ENCODE data around the gene ZNF230. TPM values are rescaled to one million over a fixed set of nuclear protein-coding genes. Genes with fewer than 3 reads are reported as not detected.

Gene ZNF230
- total and polyA plus RNA-seq, 7 donors: 1.2 to 10.6 (median 3.0) TPM

DNA sequence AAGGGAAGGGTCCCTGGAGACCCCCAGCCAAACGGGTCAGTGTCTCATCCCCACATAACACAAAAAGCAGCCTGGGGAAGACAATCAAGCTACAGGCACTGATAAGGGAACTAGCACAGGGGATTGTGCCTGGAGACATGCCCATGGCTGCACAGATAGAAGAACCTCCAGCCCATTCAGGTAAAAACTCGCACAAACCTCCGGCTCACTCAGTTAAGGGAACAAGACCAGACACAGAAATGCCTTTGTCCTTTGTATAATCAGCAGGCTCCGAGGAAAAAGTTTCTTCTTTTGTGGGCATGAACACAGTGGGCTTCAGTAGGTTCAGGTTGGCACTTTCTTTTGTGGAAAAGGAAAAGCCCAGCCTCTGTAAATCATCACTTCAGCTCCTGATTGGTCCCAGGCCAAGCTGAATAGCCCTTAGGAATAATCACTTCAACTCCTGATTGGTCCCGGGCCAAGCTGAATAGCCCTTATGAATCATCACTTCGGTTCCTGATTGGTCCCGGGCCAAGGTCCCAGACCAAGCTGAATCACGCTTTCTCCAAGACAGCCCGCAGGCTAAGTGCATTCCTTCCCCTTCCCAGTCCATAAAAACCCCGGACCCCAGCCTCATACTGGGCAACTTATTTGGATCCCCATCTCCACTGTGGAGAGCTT lies 5.0 kb upstream of the ZNF230 start:
- TF ChIP-seq, protein P1, sequence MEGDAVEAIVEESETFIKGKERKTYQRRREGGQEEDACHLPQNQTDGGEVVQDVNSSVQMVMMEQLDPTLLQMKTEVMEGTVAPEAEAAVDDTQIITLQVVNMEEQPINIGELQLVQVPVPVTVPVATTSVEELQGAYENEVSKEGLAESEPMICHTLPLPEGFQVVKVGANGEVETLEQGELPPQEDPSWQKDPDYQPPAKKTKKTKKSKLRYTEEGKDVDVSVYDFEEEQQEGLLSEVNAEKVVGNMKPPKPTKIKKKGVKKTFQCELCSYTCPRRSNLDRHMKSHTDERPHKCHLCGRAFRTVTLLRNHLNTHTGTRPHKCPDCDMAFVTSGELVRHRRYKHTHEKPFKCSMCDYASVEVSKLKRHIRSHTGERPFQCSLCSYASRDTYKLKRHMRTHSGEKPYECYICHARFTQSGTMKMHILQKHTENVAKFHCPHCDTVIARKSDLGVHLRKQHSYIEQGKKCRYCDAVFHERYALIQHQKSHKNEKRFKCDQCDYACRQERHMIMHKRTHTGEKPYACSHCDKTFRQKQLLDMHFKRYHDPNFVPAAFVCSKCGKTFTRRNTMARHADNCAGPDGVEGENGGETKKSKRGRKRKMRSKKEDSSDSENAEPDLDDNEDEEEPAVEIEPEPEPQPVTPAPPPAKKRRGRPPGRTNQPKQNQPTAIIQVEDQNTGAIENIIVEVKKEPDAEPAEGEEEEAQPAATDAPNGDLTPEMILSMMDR (IDR thresholded peaks at IDR 0.05): no peak
- TF ChIP-seq POLR2A (IDR thresholded peaks at IDR 0.05) (no peak), POLR2AphosphoS5 (IDR thresholded peaks at IDR 0.05) (no peak), EP300 (IDR thresholded peaks at IDR 0.05) (no peak)
- WGBS, 2 donors: 92 to 93% methylated on average over 10 of the region's 10 CpGs
- no peak overlapping the region for H3K27ac ChIP-seq
- intact Hi-C loops (cut with DNase I): no loop called here
- peaks cover 0 to 7% (median 3%) of the 10 kb centered on the region in 4 donors for H3K4me1 ChIP-seq
- H3K4me3 ChIP-seq: no peak overlapping the region
- H3K27me3 ChIP-seq: no peaks in the 10 kb centered on the region
- peaks cover 10 to 49% (median 32%) of the 10 kb centered on the region in 4 donors for H3K36me3 ChIP-seq
- DNase-seq: no peak
- H3K9me3 ChIP-seq: peaks cover 5 to 14% (median 7%) of the 10 kb centered on the region in 4 donors

DNA sequence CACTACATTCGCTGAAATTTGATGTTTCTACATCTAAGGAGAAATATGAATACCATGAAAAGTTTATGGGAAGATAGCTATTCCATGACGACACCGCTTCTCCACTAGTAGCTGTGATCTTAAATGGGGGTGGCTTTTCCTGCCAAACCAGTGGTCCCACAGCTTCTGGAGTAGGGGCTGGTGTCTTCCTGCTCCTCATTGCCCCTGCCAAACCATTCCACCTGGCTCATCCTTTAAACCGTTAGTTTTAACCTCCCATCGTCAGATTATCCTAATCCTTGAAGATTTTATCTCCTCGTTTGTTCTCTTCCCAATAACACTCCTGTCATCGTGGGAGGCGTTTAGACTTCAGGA lies 568 bp upstream of the ZNF230 start:
- intact Hi-C loops (cut with DNase I): loop anchor here (1.0 to 5.0 kb wide), 6 partner anchors 17 to 110 kb away; partner anchors contain the start of genes ZNF155, ZNF221, ZNF223 and ZNF224
- Histone ChIP-seq H3K4me1 (peaks cover 0 to 19% (median 12%) of the 10 kb centered on the region in 4 donors), H3K36me3 (peaks cover 2 to 14% (median 4%) of the 10 kb centered on the region in 4 donors), H3K27ac (peak overlapping the region; percentile 69 to 81 (median 80)), H3K4me3 (peak overlapping the region; percentile 57 to 85 (median 69)), H3K27me3 (no peaks in the 10 kb centered on the region), H3K9me3 (peaks cover 0 to 12% (median 4%) of the 10 kb centered on the region in 4 donors)
- whole genome bisulfite sequencing, 2 donors: 13 to 16% methylated on average over 8 of the region's 8 CpGs
- TF ChIP-seq POLR2A (IDR thresholded peaks at IDR 0.05) (no peak), EP300 (IDR thresholded peaks at IDR 0.05) (no peak), POLR2AphosphoS5 (IDR thresholded peaks at IDR 0.05) (no peak)
- TF ChIP-seq, protein P1 (IDR thresholded peaks at IDR 0.05): no peak
- no peak for DNase-seq

DNA sequence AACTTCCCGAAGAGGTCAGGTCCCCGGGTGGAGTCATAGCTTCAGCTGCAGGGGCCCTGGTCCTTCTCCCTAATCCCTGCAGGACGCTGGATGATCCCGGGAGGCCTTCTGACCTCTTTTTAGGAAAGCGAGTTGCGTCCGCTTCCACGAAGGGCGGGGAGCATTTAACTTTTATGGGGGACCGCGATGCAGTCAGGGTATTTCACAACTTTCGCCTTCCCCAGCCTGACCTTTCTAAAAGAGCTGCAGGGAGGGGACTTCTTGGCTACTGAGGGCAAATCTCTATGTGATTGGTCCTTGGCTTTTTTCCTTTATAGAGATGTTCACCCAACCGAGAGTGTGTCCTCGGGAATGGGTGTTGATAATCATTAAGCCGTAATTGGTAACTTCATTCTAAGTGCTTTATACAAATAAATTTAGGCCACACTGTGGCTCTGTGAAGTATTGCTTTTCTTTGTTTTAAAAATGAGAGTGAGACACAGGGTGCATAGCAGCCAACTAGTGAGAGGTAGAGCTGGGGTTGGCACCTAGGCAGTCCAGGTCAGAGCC lies 778 bp downstream of the ZNF230 start:
- Histone ChIP-seq H3K27me3 (no peaks in the 10 kb centered on the region), H3K4me1 (peaks cover 0 to 19% (median 12%) of the 10 kb centered on the region in 4 donors), H3K9me3 (peaks cover under 1 to 20% (median 8%) of the 10 kb centered on the region in 4 donors), H3K4me3 (peak overlapping the region; percentile 57 to 85 (median 69)), H3K36me3 (peaks cover 12 to 23% (median 17%) of the 10 kb centered on the region in 4 donors), H3K27ac (peak overlapping the region; percentile 69 to 81 (median 80))
- DNase-seq: no peak
- WGBS, 2 donors: 2 to 3% methylated on average over 15 of the region's 15 CpGs
- intact Hi-C loops (cut with DNase I): loop anchor here (2.0 to 5.0 kb wide), 4 partner anchors 19 to 109 kb away; partner anchors contain the start of genes ZNF155, ZNF221, ZNF225 and ZNF45
- TF ChIP-seq, protein P1 (IDR thresholded peaks at IDR 0.05): no peak
- no peak for TF ChIP-seq EP300 (IDR thresholded peaks at IDR 0.05)

DNA sequence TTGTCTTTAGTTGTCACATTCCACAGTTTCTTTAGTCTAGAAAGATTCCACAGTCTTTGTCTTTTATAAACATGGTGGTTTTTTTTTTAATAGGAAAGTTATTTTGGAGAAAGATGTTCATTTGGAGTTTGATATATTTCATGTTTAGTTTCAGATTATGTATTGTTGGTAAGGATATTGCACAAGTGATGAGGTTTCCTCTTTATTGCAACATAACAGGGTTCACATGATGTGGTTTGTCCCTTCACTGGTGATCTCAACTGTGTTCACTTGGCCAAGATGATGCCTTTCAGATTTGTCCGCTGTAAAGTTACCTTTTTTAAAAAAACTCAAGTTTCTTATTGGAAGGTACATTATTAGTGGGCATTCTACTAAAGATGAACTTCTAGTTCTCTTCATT lies 3.2 kb downstream of the ZNF230 start:
- Histone ChIP-seq H3K4me1 (peaks cover 0 to 19% (median 12%) of the 10 kb centered on the region in 4 donors), H3K27me3 (no peaks in the 10 kb centered on the region), H3K4me3 (no peak overlapping the region), H3K9me3 (peaks cover 14 to 41% (median 25%) of the 10 kb centered on the region in 4 donors), H3K27ac (no peak overlapping the region), H3K36me3 (peaks cover 36 to 47% (median 42%) of the 10 kb centered on the region in 4 donors)
- WGBS, 2 donors: 85 to 97% methylated on average over 1 of the region's 1 CpG
- no peak for DNase-seq
- TF ChIP-seq POLR2AphosphoS5 (IDR thresholded peaks at IDR 0.05) (no peak), POLR2A (IDR thresholded peaks at IDR 0.05) (no peak), EP300 (IDR thresholded peaks at IDR 0.05) (no peak)
- TF ChIP-seq, protein P1 (IDR thresholded peaks at IDR 0.05): no peak
- intact Hi-C loops (cut with DNase I): loop anchor here (5.0 kb wide), 1 partner anchor 211 kb away; no protein-coding TSS in a partner anchor
